GM23338 (cell line): ENCODE results near the gene CLSTN1. TPM values are rescaled to one million over a fixed set of nuclear protein-coding genes. Genes with fewer than 3 reads are reported as not detected.

Experiments used
- ATAC-seq: fragments of 200-7000 bp; cut with Tn5 transposase; 3 replicates; pipeline ENCODE4 v1.9.1; 2020
- DNase-seq: peaks from one replicate; pipeline ENCODE4 v3.0.0-alpha.2; 2015; ENCODE audit warnings: low spot score
- H2AFZ ChIP-seq: fragments of 200-600 bp; sonication (generic); 2 replicates; pipeline ENCODE4 v1.8.0; 2016; ENCODE audit warnings: antibody characterized with exemption, mild to moderate bottlenecking, moderate library complexity
- H3F3A ChIP-seq: fragments of 200-600 bp; sonication (generic); replicated peaks from 2 replicates; pipeline ENCODE4 v1.8.0; 2017; ENCODE audit warnings: antibody characterized with exemption, mixed run types, low read depth
- H3K27ac ChIP-seq: fragments of 200-600 bp; sonication (generic); 2 replicates; pipeline ENCODE4 v1.6.1; 2016; ENCODE audit warnings: low read depth
- H3K27me3 ChIP-seq: fragments of 200-600 bp; sonication (generic); 2 replicates; pipeline ENCODE4 v1.8.0; 2016; ENCODE audit warnings: mild to moderate bottlenecking, mixed run types, moderate library complexity; ENCODE audit not compliant: insufficient read depth
- H3K36me3 ChIP-seq: fragments of 200-600 bp; sonication (generic); 2 replicates; pipeline ENCODE4 v1.8.0; 2016; ENCODE audit warnings: mild to moderate bottlenecking; ENCODE audit not compliant: insufficient read depth
- H3K4me1 ChIP-seq: fragments of 200-600 bp; sonication (generic); 2 replicates; pipeline ENCODE4 v1.8.0; 2016; ENCODE audit warnings: mild to moderate bottlenecking, moderate library complexity; ENCODE audit not compliant: insufficient read depth
- H3K4me2 ChIP-seq: fragments of 200-600 bp; sonication (generic); 2 replicates; pipeline ENCODE4 v1.7.1; 2017; ENCODE audit warnings: mixed run types
- H3K4me3 ChIP-seq: fragments of 200-600 bp; sonication (generic); 2 replicates; pipeline ENCODE4 v1.6.1; 2016; ENCODE audit warnings: mixed run types
- H3K79me2 ChIP-seq: fragments of 200-600 bp; sonication (generic); replicated peaks from 2 replicates; pipeline ENCODE4 v1.8.0; 2017; ENCODE audit warnings: mild to moderate bottlenecking; ENCODE audit not compliant: insufficient read depth
- H3K9me2 ChIP-seq: fragments of 200-600 bp; sonication (generic); 2 replicates; pipeline ENCODE4 v1.8.0; 2017; ENCODE audit not compliant: insufficient read depth
- H4K20me1 ChIP-seq: fragments of 200-600 bp; sonication (generic); replicated peaks from 2 replicates; pipeline ENCODE4 v1.8.0; 2017; ENCODE audit warnings: mild to moderate bottlenecking; ENCODE audit not compliant: insufficient read depth
- H3K27ac Mint-ChIP-seq: 2 replicates; pipeline ENCODE4 v1.8.0; 2020; ENCODE audit warnings: inconsistent platforms, mild to moderate bottlenecking, moderate library complexity, mixed read lengths
- H3K27me3 Mint-ChIP-seq: 3 replicates; pipeline ENCODE4 v1.8.0; 2022; ENCODE audit warnings: low read depth, mild to moderate bottlenecking, moderate library complexity, mixed read lengths, inconsistent platforms; ENCODE audit not compliant: insufficient read depth, poor library complexity
- H3K36me3 Mint-ChIP-seq: 3 replicates; pipeline ENCODE4 v1.8.0; 2021; ENCODE audit warnings: low read depth, mild to moderate bottlenecking, inconsistent platforms, moderate library complexity, mixed read lengths
- H3K4me1 Mint-ChIP-seq: 3 replicates; pipeline ENCODE4 v1.8.0; 2020; ENCODE audit warnings: mild to moderate bottlenecking, inconsistent platforms, mixed read lengths
- H3K4me3 Mint-ChIP-seq: 3 replicates; pipeline ENCODE4 v1.8.0; 2021; ENCODE audit warnings: moderate library complexity, mild to moderate bottlenecking, inconsistent platforms, mixed read lengths
- H3K9me3 Mint-ChIP-seq: 3 replicates; pipeline ENCODE4 v1.8.0; 2020; ENCODE audit warnings: moderate library complexity, mild to moderate bottlenecking, inconsistent platforms, mixed read lengths
- CREB1 ChIP-seq: fragments of 250-450 bp; sonication (Bioruptor Pico); IDR thresholded peaks from 2 replicates; pipeline ENCODE4 v1.5.0; 2020; ENCODE audit warnings: low read depth, mild to moderate bottlenecking, moderate library complexity
- CTCF ChIP-seq, 2 experiments: fragments of 200-600 bp in 1 of 2; sonication (generic) in 1 of 2; conservative IDR thresholded peaks; 2 replicates each; pipeline versions ENCODE4 v1.5.1 to v1.6.1; 2016 to 2017; ENCODE audit warnings: antibody characterized with exemption in 2 of 2, low read depth in 2 of 2, mild to moderate bottlenecking in 2 of 2, moderate library complexity in 1 of 2
- ETS1 ChIP-seq: IDR thresholded peaks from 2 replicates; pipeline ENCODE4 v1.6.1; 2016; ENCODE audit warnings: antibody characterized with exemption
- EZH2 ChIP-seq: fragments of 200-600 bp; sonication (generic); IDR thresholded peaks from one replicate; pipeline ENCODE4 v1.8.0; 2017; ENCODE audit warnings: antibody characterized with exemption, mild to moderate bottlenecking, low read depth; ENCODE audit not compliant: unreplicated experiment
- EZH2phosphoT487 ChIP-seq: fragments of 200-600 bp; sonication (generic); IDR thresholded peaks from one replicate; pipeline ENCODE4 v1.8.1; 2018; ENCODE audit warnings: antibody characterized with exemption; ENCODE audit not compliant: unreplicated experiment
- JUNB ChIP-seq: IDR thresholded peaks from one replicate; pipeline ENCODE4 v1.6.1; 2016; ENCODE audit warnings: antibody characterized with exemption; ENCODE audit not compliant: unreplicated experiment
- NANOG ChIP-seq: IDR thresholded peaks from 2 replicates; pipeline ENCODE4 v1.6.1; 2016; ENCODE audit warnings: antibody characterized with exemption, borderline replicate concordance
- POLR2AphosphoS5 ChIP-seq: IDR thresholded peaks from 2 replicates; pipeline ENCODE4 v1.6.1; 2016; ENCODE audit warnings: antibody characterized with exemption, low read depth
- REST ChIP-seq: IDR thresholded peaks from one replicate; pipeline ENCODE4 v1.6.1; 2018; ENCODE audit warnings: antibody characterized with exemption; ENCODE audit not compliant: unreplicated experiment
- STAT1 ChIP-seq: IDR thresholded peaks from one replicate; pipeline ENCODE4 v1.6.1; 2016; ENCODE audit warnings: antibody characterized with exemption; ENCODE audit not compliant: unreplicated experiment
- ZNF114 ChIP-seq: fragments of 250-450 bp; sonication (Bioruptor Pico); IDR thresholded peaks from 2 replicates; pipeline ENCODE4 v1.5.0; 2020; ENCODE audit warnings: mild to moderate bottlenecking, moderate library complexity
- ZNF331 ChIP-seq: fragments of 250-450 bp; sonication (Bioruptor Pico); IDR thresholded peaks from 2 replicates; pipeline ENCODE4 v1.5.0; 2020; ENCODE audit warnings: low read depth, mild to moderate bottlenecking, moderate library complexity
- ZNF462 ChIP-seq: fragments of 250-450 bp; sonication (Bioruptor Pico); IDR thresholded peaks from 2 replicates; pipeline ENCODE4 v1.5.0; 2020; ENCODE audit warnings: mild to moderate bottlenecking, moderate library complexity
- polyA plus RNA-seq: library from polyadenylated mRNA; unstranded; fragments of >200 nt; fragmentation: Nextera tagmentation; extraction: Ambion mirVana; gene quantifications from 2 replicates; pipeline ENCODE4 v1.2.1, GENCODE V29; 2016
- total RNA-seq: library from RNA; depleted of rRNA; stranded (reverse); fragments of >200 nt; shearing (Covaris generic); gene quantifications from 2 replicates; pipeline ENCODE4 v1.2.3, GENCODE V29; 2014

The CLSTN1 gene
- total and polyA plus RNA-seq, 2 experiments from 2014 or later, result 38.5 to 66.2 TPM

- no peaks in the 10 kb centered on the region for H4K20me1 ChIP-seq
- H3K79me2 ChIP-seq, result no peaks in the 10 kb centered on the region
- H3K27ac ChIP-seq, result peak overlapping the region; percentile 79; the same call in 1 of the 2 replicates
- H3K4me1 ChIP-seq, result peaks cover 7% of the 10 kb centered on the region; the same call in 1 of the 2 replicates
- H2AFZ ChIP-seq, result no peak overlapping the region
- no peak overlapping the region; the same call in 1 of the 2 replicates for H3K27ac Mint-ChIP-seq
- H3K4me1 Mint-ChIP-seq, result peaks cover 14% of the 10 kb centered on the region
- H3F3A ChIP-seq, result 0 out of 2 replicates have a peak, but pooled peaks cover 2% of the 10 kb centered on the region
- no peak overlapping the region for H3K4me2 ChIP-seq
- ATAC-seq (peak; percentile 83), DNase-seq (peak; percentile 46)
- H3K4me3 Mint-ChIP-seq, result no peak overlapping the region
- H3K36me3 ChIP-seq, result no peaks in the 10 kb centered on the region
- H3K36me3 Mint-ChIP-seq, result peaks cover 19% of the 10 kb centered on the region
- TF ChIP-seq STAT1 (no peak), NANOG (no peak), JUNB (no peak), CTCF (conservative IDR thresholded peaks at IDR 0.05; ENCODE audit: low read depth in 2 of 2) (no peak), REST (no peak), EZH2phosphoT487 (no peak), EZH2 (no peak), POLR2AphosphoS5 (no peak), ETS1 (no peak), ZNF462 (CRISPR knock-in tag) (no peak), ZNF114 (CRISPR knock-in tag) (no peak), CREB1 (CRISPR knock-in tag) (no peak), ZNF331 (no peak)
- peaks cover 4% of the 10 kb centered on the region for H3K27me3 Mint-ChIP-seq
- no peak overlapping the region for H3K4me3 ChIP-seq
- no peaks in the 10 kb centered on the region for H3K27me3 ChIP-seq
- H3K9me2 ChIP-seq, result no peaks in the 10 kb centered on the region
- H3K9me3 Mint-ChIP-seq, result no peaks in the 10 kb centered on the region; the same call in 2 of the 3 replicates
Observed at GRCh38 chr1:9859281-9860014, 35.7 kb upstream of the CLSTN1 start.
